Measurements from ENCODE around the gene PRDM15.

PRDM15 gene

GRCh38 chr21:41831866-41832595 is 47.1 kb downstream of the PRDM15 start:
- TF ChIP-seq, protein P1, sequence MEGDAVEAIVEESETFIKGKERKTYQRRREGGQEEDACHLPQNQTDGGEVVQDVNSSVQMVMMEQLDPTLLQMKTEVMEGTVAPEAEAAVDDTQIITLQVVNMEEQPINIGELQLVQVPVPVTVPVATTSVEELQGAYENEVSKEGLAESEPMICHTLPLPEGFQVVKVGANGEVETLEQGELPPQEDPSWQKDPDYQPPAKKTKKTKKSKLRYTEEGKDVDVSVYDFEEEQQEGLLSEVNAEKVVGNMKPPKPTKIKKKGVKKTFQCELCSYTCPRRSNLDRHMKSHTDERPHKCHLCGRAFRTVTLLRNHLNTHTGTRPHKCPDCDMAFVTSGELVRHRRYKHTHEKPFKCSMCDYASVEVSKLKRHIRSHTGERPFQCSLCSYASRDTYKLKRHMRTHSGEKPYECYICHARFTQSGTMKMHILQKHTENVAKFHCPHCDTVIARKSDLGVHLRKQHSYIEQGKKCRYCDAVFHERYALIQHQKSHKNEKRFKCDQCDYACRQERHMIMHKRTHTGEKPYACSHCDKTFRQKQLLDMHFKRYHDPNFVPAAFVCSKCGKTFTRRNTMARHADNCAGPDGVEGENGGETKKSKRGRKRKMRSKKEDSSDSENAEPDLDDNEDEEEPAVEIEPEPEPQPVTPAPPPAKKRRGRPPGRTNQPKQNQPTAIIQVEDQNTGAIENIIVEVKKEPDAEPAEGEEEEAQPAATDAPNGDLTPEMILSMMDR (conservative IDR thresholded peaks at IDR 0.05; ENCODE audit: low read depth, low read length): no peak
- H3K4me3 ChIP-seq (ENCODE audit: low read depth, low read length): no peak overlapping the region
- DNase-seq (ENCODE audit: low read depth): no peak

- no peak overlapping the region for H3K4me3 ChIP-seq (ENCODE audit: low read depth, low read length)
- no peak for DNase-seq (ENCODE audit: low read depth)
- TF ChIP-seq, protein P1 (conservative IDR thresholded peaks at IDR 0.05; ENCODE audit: low read depth, low read length): no peak
These were observed 47.7 kb downstream of the PRDM15 start for GRCh38 chr21:41831453-41831831.

- DNase-seq (ENCODE audit: low read depth): no peak
- no peak overlapping the region for H3K4me3 ChIP-seq (ENCODE audit: low read depth, low read length)
- TF ChIP-seq, protein P1 (conservative IDR thresholded peaks at IDR 0.05; ENCODE audit: low read depth, low read length): no peak
These were observed 48.2 kb downstream of the PRDM15 start for GRCh38 chr21:41830764-41831452.

DNA sequence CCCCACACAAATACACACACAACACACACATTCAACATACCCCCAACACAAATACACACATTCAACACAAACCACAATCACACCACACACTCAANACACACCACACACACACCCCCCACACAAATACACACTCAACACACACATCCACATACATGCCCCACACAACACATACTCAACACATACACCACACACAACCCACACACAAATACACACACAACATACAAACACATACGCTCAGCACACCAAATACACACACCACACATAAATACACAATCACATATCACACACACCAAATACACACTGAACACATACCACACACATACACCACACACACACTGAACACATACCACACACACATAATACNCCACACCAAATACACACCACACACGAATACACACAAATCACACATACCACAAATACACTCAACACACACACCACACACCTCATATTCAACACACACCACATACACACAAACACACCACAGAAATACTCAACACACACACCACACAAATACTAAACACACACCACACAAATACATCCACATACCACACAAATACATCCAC is 48.9 kb downstream of the PRDM15 start:
- DNase-seq (ENCODE audit: low read depth): no peak
- TF ChIP-seq, protein P1 (conservative IDR thresholded peaks at IDR 0.05; ENCODE audit: low read depth, low read length): no peak
- no peak overlapping the region for H3K4me3 ChIP-seq (ENCODE audit: low read depth, low read length)

- TF ChIP-seq, protein P1 (conservative IDR thresholded peaks at IDR 0.05; ENCODE audit: low read depth, low read length): no peak
- no peak for DNase-seq (ENCODE audit: low read depth)
- H3K4me3 ChIP-seq (ENCODE audit: low read depth, low read length): no peak overlapping the region
These were observed 50.2 kb downstream of the PRDM15 start for GRCh38 chr21:41828884-41829360.

- TF ChIP-seq, protein P1 (conservative IDR thresholded peaks at IDR 0.05; ENCODE audit: low read depth, low read length): no peak
- DNase-seq (ENCODE audit: low read depth): no peak
- no peak overlapping the region for H3K4me3 ChIP-seq (ENCODE audit: low read depth, low read length)
These were observed 50.9 kb downstream of the PRDM15 start for GRCh38 chr21:41827951-41828883.
